Natural killer cell (primary cell): ENCODE data around the gene GNAT1. TPM values are rescaled to one million over a fixed set of nuclear protein-coding genes. Genes with fewer than 3 reads are reported as not detected.

Experiments
- ATAC-seq, 3 donors: fragments of 150-1000 bp in 2 of 3; fragments of 200-7000 bp in 1 of 3; cut with Tn5 transposase; 1 replicate in 1 of 3; 2 replicates in 2 of 3; pipeline ENCODE4 v1.10.0; 2021; ENCODE audit warnings: mild to moderate bottlenecking in 2 of 3, moderate library complexity in 2 of 3
- DNase-seq, 2 donors: peaks; one replicate each; pipeline versions ENCODE4 v3.0.0 to v3.0.0-alpha.2; 2013 to 2021; ENCODE audit warnings: mixed read lengths in 1 of 2
- H3K27ac ChIP-seq: one replicate; pipeline ENCODE4 v1.5.1; 2013; ENCODE audit warnings: mild to moderate bottlenecking, low read length
- H3K27me3 ChIP-seq: one replicate; pipeline ENCODE4 v1.6.1; 2013; ENCODE audit warnings: low read length; ENCODE audit not compliant: control insufficient read depth, insufficient read depth
- H3K36me3 ChIP-seq: one replicate; pipeline ENCODE4 v1.6.1; 2013; ENCODE audit warnings: low read length; ENCODE audit not compliant: control insufficient read depth, insufficient read depth
- H3K4me1 ChIP-seq: one replicate; pipeline ENCODE4 v1.6.1; 2013; ENCODE audit warnings: low read length; ENCODE audit not compliant: control insufficient read depth, insufficient read depth
- H3K4me3 ChIP-seq: one replicate; pipeline ENCODE4 v1.5.1; 2013; ENCODE audit warnings: low read length
- H3K9me3 ChIP-seq: one replicate; pipeline ENCODE4 v1.6.1; 2013; ENCODE audit warnings: low read length; ENCODE audit not compliant: control insufficient read depth, insufficient read depth
- H3K27ac Mint-ChIP-seq, 2 donors: one replicate each; pipeline ENCODE4 v1.8.0; 2022; ENCODE audit warnings: mild to moderate bottlenecking in 2 of 2, mixed read lengths in 2 of 2, moderate library complexity in 1 of 2
- H3K27me3 Mint-ChIP-seq, 2 donors: one replicate each; pipeline ENCODE4 v1.8.0; 2022; ENCODE audit warnings: low read depth in 2 of 2, mixed read lengths in 2 of 2
- H3K36me3 Mint-ChIP-seq: one replicate; pipeline ENCODE4 v1.8.0; 2022; ENCODE audit warnings: mixed read lengths
- H3K4me1 Mint-ChIP-seq, 2 donors: one replicate each; pipeline ENCODE4 v1.8.0; 2022; ENCODE audit warnings: mixed read lengths in 2 of 2
- H3K4me3 Mint-ChIP-seq: one replicate; pipeline ENCODE4 v1.8.0; 2022; ENCODE audit warnings: mild to moderate bottlenecking, moderate library complexity, mixed read lengths
- H3K9me3 Mint-ChIP-seq, 2 donors: one replicate each; pipeline ENCODE4 v1.8.0; 2022; ENCODE audit warnings: mixed read lengths in 2 of 2
- WGBS: methylation state at CpG from one replicate; pipeline ENCODE4 v1.1.7; 2013; ENCODE audit warnings: missing lambda C conversion rate; ENCODE audit not compliant: insufficient coverage; 5-methylcytosine and 5-hydroxymethylcytosine counted together
- intact Hi-C: fragments of 100-400 bp; cut with micrococcal nuclease; formaldehyde crosslinking; loops from one replicate; pipeline ENCODE4 v1.14.2; 2022
- total RNA-seq, 4 donors: library from RNA; stranded (reverse); fragments of 120-200 nt in 1 of 4; gene quantifications; one replicate each; pipeline versions ENCODE4 v1.2.3 to v1.2.4, GENCODE V29; 2013 to 2022
- TF ChIP-seq, protein P1 (sequence below): fragments of 200-600 bp; IDR thresholded peaks from one replicate; pipeline ENCODE4 v1.8.0; 2022; ENCODE audit warnings: antibody characterized with exemption

GNAT1 gene
- total RNA-seq, 3 donors from 2014 or later (not counting 1 experiment from before 2014, with no cell fraction given): not detected

- Mint-ChIP-seq H3K4me3 (no peak overlapping the region), H3K27ac (no peak overlapping the region), H3K27me3 (peaks cover 0 to 4% of the 10 kb centered on the region in 2 donors), H3K9me3 (no peaks in the 10 kb centered on the region), H3K4me1 (no peaks in the 10 kb centered on the region), H3K36me3 (no peaks in the 10 kb centered on the region)
- no peak overlapping the region for H3K27ac ChIP-seq
- TF ChIP-seq, protein P1, sequence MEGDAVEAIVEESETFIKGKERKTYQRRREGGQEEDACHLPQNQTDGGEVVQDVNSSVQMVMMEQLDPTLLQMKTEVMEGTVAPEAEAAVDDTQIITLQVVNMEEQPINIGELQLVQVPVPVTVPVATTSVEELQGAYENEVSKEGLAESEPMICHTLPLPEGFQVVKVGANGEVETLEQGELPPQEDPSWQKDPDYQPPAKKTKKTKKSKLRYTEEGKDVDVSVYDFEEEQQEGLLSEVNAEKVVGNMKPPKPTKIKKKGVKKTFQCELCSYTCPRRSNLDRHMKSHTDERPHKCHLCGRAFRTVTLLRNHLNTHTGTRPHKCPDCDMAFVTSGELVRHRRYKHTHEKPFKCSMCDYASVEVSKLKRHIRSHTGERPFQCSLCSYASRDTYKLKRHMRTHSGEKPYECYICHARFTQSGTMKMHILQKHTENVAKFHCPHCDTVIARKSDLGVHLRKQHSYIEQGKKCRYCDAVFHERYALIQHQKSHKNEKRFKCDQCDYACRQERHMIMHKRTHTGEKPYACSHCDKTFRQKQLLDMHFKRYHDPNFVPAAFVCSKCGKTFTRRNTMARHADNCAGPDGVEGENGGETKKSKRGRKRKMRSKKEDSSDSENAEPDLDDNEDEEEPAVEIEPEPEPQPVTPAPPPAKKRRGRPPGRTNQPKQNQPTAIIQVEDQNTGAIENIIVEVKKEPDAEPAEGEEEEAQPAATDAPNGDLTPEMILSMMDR: no peak
- H3K36me3 ChIP-seq: no peaks in the 10 kb centered on the region
- DNase-seq (no peak), ATAC-seq (no peak)
- intact Hi-C loops: no loop called here
- peaks cover 3% of the 10 kb centered on the region for H3K4me1 ChIP-seq
- no peaks in the 10 kb centered on the region for H3K27me3 ChIP-seq
- no peaks in the 10 kb centered on the region for H3K9me3 ChIP-seq
- no peak overlapping the region for H3K4me3 ChIP-seq
- 91% methylated on average over 5 of the region's 5 CpGs for WGBS
These were observed 27.9 kb downstream of the GNAT1 start for GRCh38 chr3:50219285-50219684.

- 81% methylated on average over 6 of the region's 6 CpGs for WGBS
- peaks cover 5 to 9% of the 10 kb centered on the region in 2 donors for H3K27me3 Mint-ChIP-seq
- no peak for ATAC-seq
These were observed 28.7 kb downstream of the GNAT1 start for GRCh38 chr3:50220109-50220508.

DNA sequence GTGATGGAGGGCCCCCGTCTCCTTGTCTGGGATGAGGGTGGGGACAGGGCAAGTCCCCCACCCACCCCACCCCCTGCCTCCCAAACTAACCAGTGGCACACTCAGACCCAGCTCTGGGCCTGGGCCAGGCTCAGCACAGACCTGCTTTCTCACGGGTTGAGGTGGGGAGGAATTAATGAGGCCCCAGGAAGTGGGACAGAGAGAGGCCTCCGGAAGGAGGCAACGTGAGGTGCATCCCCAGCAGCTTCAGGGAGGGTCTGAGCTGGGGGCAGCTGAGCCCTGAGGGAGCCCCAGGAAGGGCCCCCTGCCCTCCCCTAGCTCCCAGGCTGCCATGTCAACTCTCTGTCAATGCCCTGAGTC lies 29.6 kb downstream of the GNAT1 start:
- H3K4me3 Mint-ChIP-seq: no peak overlapping the region
- TF ChIP-seq, protein P1: no peak
- ATAC-seq: no peak
- peaks cover 6% of the 10 kb centered on the region for H3K4me1 ChIP-seq
- no peaks in the 10 kb centered on the region for H3K27me3 ChIP-seq
- no peak overlapping the region for H3K4me3 ChIP-seq
- H3K36me3 Mint-ChIP-seq: no peaks in the 10 kb centered on the region
- no peak overlapping the region for H3K27ac ChIP-seq
- no peaks in the 10 kb centered on the region for H3K36me3 ChIP-seq
- H3K9me3 Mint-ChIP-seq: no peaks in the 10 kb centered on the region
- H3K4me1 Mint-ChIP-seq: peaks cover 0 to 2% of the 10 kb centered on the region in 2 donors
- DNase-seq: no peak
- WGBS: 14% methylated on average over 3 of the region's 4 CpGs
- H3K27me3 Mint-ChIP-seq: peaks cover 5 to 9% of the 10 kb centered on the region in 2 donors
- no peaks in the 10 kb centered on the region for H3K9me3 ChIP-seq
- intact Hi-C loops: no loop called here
- no peak overlapping the region for H3K27ac Mint-ChIP-seq

More at GRCh38 chr3:50220109-50220508, 28.7 kb downstream of the GNAT1 start:
- Histone ChIP-seq H3K9me3 (no peaks in the 10 kb centered on the region), H3K4me3 (no peak overlapping the region), H3K36me3 (no peaks in the 10 kb centered on the region), H3K27ac (no peak overlapping the region), H3K4me1 (peaks cover 3% of the 10 kb centered on the region), H3K27me3 (no peaks in the 10 kb centered on the region)
- no peak overlapping the region for H3K4me3 Mint-ChIP-seq
- no peak overlapping the region for H3K27ac Mint-ChIP-seq
- H3K36me3 Mint-ChIP-seq: no peaks in the 10 kb centered on the region
- TF ChIP-seq, protein P1: no peak
- no peaks in the 10 kb centered on the region for H3K4me1 Mint-ChIP-seq
- no peak for DNase-seq
- intact Hi-C loops: no loop called here
- no peaks in the 10 kb centered on the region for H3K9me3 Mint-ChIP-seq

DNA sequence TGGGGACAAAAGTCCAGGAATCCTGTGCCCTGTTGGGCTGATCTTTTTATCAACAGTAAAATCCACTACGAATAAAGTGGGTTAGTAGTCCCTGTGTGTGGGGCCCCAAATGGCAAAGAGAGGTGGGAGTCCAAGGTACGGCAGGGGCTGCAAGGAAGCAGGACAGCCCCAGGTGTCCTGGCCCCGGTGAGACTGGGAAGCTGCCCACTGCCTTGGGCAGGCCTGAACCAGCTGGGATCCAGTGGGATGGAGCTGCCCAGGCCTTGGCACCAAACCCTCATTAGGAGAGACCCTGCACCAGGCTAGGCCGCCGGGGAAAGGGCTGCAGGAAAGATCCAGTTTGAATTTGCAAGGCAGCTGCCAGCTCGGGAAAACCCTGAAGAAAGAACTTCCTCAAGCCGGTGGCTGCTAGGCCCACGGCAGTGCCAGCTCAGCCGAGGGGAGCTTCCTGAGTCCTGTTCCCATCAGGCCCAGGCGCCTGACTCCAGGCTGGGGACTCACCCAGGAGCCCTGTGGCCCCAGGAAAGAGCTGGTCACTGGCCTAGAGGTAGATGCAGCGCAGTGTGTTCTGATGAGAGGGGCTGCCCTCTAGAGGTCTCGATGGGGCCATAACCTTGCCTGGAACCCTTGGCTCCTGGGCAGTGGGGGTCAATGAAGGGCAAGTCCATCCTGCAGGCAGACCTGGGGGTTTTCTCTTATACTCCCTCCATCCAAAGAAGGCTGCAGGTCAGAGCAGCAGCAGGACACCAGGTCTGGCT lies 30.2 kb downstream of the GNAT1 start:
- H3K4me1 Mint-ChIP-seq: peaks cover under 1 to 5% of the 10 kb centered on the region in 2 donors
- no peak overlapping the region for H3K4me3 Mint-ChIP-seq
- H3K9me3 ChIP-seq: no peaks in the 10 kb centered on the region
- H3K27me3 ChIP-seq: no peaks in the 10 kb centered on the region
- H3K27ac ChIP-seq: no peak overlapping the region
- H3K36me3 Mint-ChIP-seq: no peaks in the 10 kb centered on the region
- peaks cover 12% of the 10 kb centered on the region for H3K4me1 ChIP-seq
- ATAC-seq (no peak), DNase-seq (no peak)
- intact Hi-C loops: no loop called here
- H3K9me3 Mint-ChIP-seq: no peaks in the 10 kb centered on the region
- TF ChIP-seq, protein P1: no peak
- peaks cover 5 to 9% of the 10 kb centered on the region in 2 donors for H3K27me3 Mint-ChIP-seq
- no peak overlapping the region for H3K27ac Mint-ChIP-seq
- H3K36me3 ChIP-seq: no peaks in the 10 kb centered on the region
- 59% methylated on average over 12 of the region's 12 CpGs for WGBS
- no peak overlapping the region for H3K4me3 ChIP-seq
